BE2C (cell line): ENCODE data around the gene LRBA.

Experiments used
- DNase-seq: peaks from one replicate; pipeline ENCODE4 v3.0.0-alpha.2; 2020
- H3K27me3 ChIP-seq: fragments of 250-450 bp; sonication (Bioruptor Pico); 2 replicates; pipeline ENCODE4 v1.5.1; 2020; ENCODE audit warnings: mild to moderate bottlenecking
- H3K36me3 ChIP-seq: fragments of 250-450 bp; sonication (Bioruptor Pico); 2 replicates; pipeline ENCODE4 v1.5.1; 2020; ENCODE audit warnings: mild to moderate bottlenecking
- H3K4me1 ChIP-seq: fragments of 250-450 bp; sonication (Bioruptor Pico); 2 replicates; pipeline ENCODE4 v1.5.1; 2020
- H3K4me3 ChIP-seq: 2 replicates; pipeline ENCODE4 v1.5.1; 2011; ENCODE audit warnings: low read depth, low read length
- H3K9me3 ChIP-seq: fragments of 250-450 bp; sonication (Bioruptor Pico); 2 replicates; pipeline ENCODE4 v1.5.1; 2020
- TF ChIP-seq, protein P1 (sequence below): IDR thresholded peaks from 2 replicates; pipeline ENCODE4 v1.5.1; 2012; ENCODE audit warnings: mild to moderate bottlenecking, low read depth, low read length

The LRBA gene

DNA sequence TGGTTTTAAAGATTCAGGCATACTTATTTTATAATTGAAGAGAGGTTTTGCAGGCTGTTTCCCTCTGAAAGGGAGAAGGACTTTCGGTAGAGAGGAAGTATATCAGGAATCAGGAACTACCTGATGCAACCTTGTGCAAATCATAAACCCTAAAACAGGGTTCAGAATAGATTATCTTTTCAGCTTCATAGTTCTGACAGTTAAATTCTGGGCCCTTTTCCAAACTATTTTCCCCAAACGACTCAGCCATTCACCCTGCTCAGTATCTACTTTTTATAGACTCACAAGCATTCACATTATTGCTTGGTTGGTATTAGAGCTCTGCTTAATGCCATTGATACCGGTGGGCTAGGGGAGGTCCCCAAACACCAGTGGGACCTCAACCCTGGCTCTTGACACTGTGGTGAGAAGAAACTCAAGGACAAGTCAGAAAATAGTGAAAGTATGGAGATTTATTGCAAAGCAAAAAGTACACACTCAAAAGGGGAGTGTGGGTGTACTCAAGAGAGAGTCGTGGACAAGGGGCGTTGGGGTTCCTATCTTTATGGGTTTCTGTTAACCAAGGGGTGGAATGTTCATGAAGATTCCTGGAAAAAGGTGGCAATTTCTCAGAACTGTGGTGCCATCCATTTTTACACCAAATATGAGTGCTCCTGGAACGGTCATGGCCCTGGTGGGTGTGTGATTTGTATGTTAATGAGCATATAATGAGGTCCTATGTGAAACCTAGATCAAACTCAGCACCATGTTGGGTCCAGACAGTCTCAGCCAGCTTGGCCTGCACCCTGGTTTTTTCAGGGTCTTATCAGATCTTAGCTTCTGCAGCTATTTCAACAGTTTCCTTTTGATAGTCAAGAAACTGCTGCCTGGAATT, 698.5 kb downstream of the LRBA start:
- no peaks in the 10 kb centered on the region for H3K27me3 ChIP-seq
- peaks cover 32% of the 10 kb centered on the region for H3K4me1 ChIP-seq
- TF ChIP-seq, protein P1, sequence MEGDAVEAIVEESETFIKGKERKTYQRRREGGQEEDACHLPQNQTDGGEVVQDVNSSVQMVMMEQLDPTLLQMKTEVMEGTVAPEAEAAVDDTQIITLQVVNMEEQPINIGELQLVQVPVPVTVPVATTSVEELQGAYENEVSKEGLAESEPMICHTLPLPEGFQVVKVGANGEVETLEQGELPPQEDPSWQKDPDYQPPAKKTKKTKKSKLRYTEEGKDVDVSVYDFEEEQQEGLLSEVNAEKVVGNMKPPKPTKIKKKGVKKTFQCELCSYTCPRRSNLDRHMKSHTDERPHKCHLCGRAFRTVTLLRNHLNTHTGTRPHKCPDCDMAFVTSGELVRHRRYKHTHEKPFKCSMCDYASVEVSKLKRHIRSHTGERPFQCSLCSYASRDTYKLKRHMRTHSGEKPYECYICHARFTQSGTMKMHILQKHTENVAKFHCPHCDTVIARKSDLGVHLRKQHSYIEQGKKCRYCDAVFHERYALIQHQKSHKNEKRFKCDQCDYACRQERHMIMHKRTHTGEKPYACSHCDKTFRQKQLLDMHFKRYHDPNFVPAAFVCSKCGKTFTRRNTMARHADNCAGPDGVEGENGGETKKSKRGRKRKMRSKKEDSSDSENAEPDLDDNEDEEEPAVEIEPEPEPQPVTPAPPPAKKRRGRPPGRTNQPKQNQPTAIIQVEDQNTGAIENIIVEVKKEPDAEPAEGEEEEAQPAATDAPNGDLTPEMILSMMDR: no peak
- no peak for DNase-seq
- H3K36me3 ChIP-seq: peaks cover 30% of the 10 kb centered on the region
- no peaks in the 10 kb centered on the region for H3K9me3 ChIP-seq
- no peak overlapping the region for H3K4me3 ChIP-seq

DNA sequence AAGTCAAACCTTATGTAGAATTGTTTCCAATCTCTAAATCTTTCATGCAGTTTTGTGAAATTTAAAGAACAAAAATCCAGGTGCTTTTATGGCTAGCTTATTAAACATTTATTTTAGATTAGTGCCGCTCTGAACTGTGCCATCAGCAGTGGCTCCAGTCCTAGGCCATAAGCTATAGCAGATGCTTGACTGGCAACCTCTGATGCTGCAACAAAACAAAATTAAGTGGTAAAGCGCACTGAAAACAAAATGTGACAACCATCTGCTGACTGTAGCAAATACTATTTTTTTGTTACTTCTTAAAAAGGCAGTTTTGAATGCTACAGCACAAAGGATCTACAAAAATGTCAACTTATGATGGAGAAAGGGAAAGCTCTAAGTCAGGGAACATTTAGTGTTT, 699.4 kb downstream of the LRBA start:
- H3K4me1 ChIP-seq: peaks cover 36% of the 10 kb centered on the region
- DNase-seq: no peak

DNA sequence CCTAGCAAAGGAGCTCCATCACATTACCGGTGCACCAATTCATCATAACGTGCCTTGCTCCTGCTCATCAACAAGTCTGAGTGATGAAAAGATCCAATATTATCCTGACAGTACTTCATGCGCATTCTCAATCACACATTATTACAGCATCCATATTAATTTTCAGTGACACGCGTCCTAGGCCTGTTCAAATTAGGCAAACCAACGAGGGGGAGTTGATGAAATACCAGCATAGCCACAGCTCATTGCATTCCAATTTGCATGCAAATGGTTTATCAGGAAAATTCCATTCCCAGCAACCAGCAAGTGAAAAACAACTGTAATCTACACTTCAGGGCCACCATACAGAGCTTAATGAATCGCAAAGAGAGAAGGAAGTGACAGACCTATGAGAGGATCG, 699.9 kb downstream of the LRBA start:
- TF ChIP-seq, protein P1: no peak
- no peak for DNase-seq
- Histone ChIP-seq H3K4me1 (peaks cover 40% of the 10 kb centered on the region), H3K36me3 (peaks cover 24% of the 10 kb centered on the region), H3K4me3 (no peak overlapping the region), H3K27me3 (no peaks in the 10 kb centered on the region), H3K9me3 (no peaks in the 10 kb centered on the region)

More for the DNA sequence above, 699.4 kb downstream of the LRBA start:
- Histone ChIP-seq H3K4me3 (no peak overlapping the region), H3K36me3 (peaks cover 24% of the 10 kb centered on the region), H3K9me3 (no peaks in the 10 kb centered on the region), H3K27me3 (no peaks in the 10 kb centered on the region)
- TF ChIP-seq, protein P1: no peak

DNA sequence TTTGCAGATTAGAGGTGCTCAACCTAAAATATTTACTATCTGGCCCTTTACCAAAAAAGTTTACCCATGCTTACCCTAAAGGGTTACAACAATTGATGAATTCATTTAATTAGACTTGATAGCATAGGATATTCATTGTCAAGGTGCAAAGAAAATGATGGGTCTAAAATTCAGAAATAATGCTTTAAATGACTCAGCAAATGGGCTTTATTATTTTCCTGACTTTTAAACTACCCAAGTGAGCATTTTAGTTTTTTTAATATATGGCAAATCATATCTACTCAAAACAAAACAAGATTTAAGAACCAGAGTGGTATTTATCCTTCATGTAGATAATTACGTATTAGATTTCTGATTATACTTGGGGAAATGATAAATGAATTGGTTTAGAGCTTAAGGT, 701.1 kb downstream of the LRBA start:
- TF ChIP-seq, protein P1: no peak
- Histone ChIP-seq H3K36me3 (peaks cover 24% of the 10 kb centered on the region), H3K9me3 (no peaks in the 10 kb centered on the region), H3K27me3 (no peaks in the 10 kb centered on the region), H3K4me1 (peaks cover 41% of the 10 kb centered on the region), H3K4me3 (no peak overlapping the region)
- DNase-seq: no peak

DNA sequence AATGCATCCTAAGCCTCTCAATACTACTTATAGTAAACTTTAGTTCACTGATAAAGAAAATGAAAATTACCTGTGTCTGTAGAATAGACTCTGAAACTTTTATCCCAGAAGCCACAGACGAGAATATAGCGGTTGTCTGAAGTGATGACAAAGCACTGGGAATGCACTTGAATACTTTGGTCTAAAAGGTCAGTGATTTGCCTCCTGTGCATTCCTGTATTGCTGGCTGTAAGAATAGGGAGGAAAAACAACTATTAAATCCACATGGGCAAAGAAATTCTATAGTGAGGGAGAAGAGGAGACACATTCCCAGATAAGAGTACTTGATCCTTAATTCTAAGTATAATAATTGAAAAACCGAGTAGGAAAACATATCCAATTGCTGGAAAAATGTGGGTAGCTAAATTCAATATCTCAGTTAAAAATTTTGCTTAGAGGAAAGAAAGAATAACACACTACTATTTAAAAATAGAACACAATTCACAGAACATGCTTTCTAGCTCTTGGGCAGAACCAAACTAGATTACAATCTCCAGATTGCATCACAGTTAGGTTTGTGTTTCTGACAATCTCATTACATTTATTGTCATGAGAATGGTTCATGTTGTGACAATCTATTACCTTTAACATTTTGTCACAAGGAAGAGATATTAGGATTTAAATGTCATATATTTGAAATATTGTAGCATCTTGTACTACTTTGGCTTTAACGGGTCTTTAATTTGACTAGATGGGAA, 704.8 kb downstream of the LRBA start:
- H3K4me1 ChIP-seq: peaks cover 24% of the 10 kb centered on the region
- DNase-seq: no peak
- peaks cover 14% of the 10 kb centered on the region for H3K36me3 ChIP-seq
- TF ChIP-seq, protein P1: no peak
- no peak overlapping the region for H3K4me3 ChIP-seq
- no peaks in the 10 kb centered on the region for H3K9me3 ChIP-seq
- no peaks in the 10 kb centered on the region for H3K27me3 ChIP-seq
